ENCODE measurements around the gene AP4S1.
A peak's percentile ranks its signal among the peaks of the same experiment; 100 is the strongest.

Gene AP4S1

GRCh38 chr14:31080056-31080455 is 54.6 kb downstream of the AP4S1 start:
- H3K4me1 ChIP-seq (ENCODE audit: control insufficient read depth, low read length) = peaks cover 27% of the 10 kb centered on the region
- H3K27me3 ChIP-seq (ENCODE audit: control insufficient read depth, low read length) = no peaks in the 10 kb centered on the region
- no peak overlapping the region for H3K4me2 ChIP-seq (ENCODE audit: low read length)
- H3K9me2 ChIP-seq (replicated peaks; ENCODE audit: control insufficient read depth, low read length) = no peaks in the 10 kb centered on the region
- no peak overlapping the region for H3K27ac ChIP-seq (ENCODE audit: low read depth, low read length)
- no peaks in the 10 kb centered on the region for H4K20me1 ChIP-seq (ENCODE audit: control insufficient read depth, insufficient read depth, low read depth, low read length)
- H3K79me2 ChIP-seq (ENCODE audit: control insufficient read depth, low read length) = no peaks in the 10 kb centered on the region
- TF ChIP-seq, protein P1, sequence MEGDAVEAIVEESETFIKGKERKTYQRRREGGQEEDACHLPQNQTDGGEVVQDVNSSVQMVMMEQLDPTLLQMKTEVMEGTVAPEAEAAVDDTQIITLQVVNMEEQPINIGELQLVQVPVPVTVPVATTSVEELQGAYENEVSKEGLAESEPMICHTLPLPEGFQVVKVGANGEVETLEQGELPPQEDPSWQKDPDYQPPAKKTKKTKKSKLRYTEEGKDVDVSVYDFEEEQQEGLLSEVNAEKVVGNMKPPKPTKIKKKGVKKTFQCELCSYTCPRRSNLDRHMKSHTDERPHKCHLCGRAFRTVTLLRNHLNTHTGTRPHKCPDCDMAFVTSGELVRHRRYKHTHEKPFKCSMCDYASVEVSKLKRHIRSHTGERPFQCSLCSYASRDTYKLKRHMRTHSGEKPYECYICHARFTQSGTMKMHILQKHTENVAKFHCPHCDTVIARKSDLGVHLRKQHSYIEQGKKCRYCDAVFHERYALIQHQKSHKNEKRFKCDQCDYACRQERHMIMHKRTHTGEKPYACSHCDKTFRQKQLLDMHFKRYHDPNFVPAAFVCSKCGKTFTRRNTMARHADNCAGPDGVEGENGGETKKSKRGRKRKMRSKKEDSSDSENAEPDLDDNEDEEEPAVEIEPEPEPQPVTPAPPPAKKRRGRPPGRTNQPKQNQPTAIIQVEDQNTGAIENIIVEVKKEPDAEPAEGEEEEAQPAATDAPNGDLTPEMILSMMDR (IDR thresholded peaks at IDR 0.05; ENCODE audit: low read depth, low read length, poor library complexity, severe bottlenecking) = no peak
- no peak for TF ChIP-seq EZH2phosphoT487 (IDR thresholded peaks at IDR 0.05; ENCODE audit: borderline replicate concordance, low read length)
- H3F3A ChIP-seq (ENCODE audit: control insufficient read depth, insufficient read depth) = no peaks in the 10 kb centered on the region
- H3K36me3 ChIP-seq (ENCODE audit: control insufficient read depth, low read length) = no peaks in the 10 kb centered on the region
- H3K9me3 ChIP-seq (ENCODE audit: control insufficient read depth, insufficient read depth, low read length) = no peaks in the 10 kb centered on the region
- no peak overlapping the region for H3K4me3 ChIP-seq (ENCODE audit: low read length)

DNA sequence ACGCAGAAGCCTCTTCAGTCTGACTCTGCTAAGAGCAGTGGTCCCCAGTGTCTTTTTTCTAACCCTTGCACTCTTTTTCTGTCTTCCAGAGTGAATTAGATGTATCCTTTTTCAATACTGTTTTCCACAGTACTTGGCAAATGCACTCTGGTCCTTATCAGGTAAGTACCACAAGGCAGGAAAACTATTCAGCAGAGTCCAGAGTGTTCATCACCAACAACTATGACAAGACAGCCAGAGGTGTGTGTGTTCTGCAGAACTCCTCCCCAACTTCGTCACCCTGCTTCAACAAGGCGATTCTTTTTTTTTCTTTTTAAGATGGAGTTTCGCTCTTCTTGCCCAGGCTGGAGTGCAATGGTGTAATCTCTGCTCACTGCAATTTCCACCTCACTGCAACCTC is 55.0 kb downstream of the AP4S1 start:
- no peaks in the 10 kb centered on the region for H4K20me1 ChIP-seq (ENCODE audit: control insufficient read depth, insufficient read depth, low read depth, low read length)
- no peaks in the 10 kb centered on the region for H3K9me3 ChIP-seq (ENCODE audit: control insufficient read depth, insufficient read depth, low read length)
- no peak overlapping the region for H3K4me2 ChIP-seq (ENCODE audit: low read length)
- peaks cover 28% of the 10 kb centered on the region for H3K4me1 ChIP-seq (ENCODE audit: control insufficient read depth, low read length)
- H3K4me3 ChIP-seq (ENCODE audit: low read length) = no peak overlapping the region
- no peak overlapping the region for H3K27ac ChIP-seq (ENCODE audit: low read depth, low read length)
- no peaks in the 10 kb centered on the region for H3K27me3 ChIP-seq (ENCODE audit: control insufficient read depth, low read length)
- no peaks in the 10 kb centered on the region for H3K79me2 ChIP-seq (ENCODE audit: control insufficient read depth, low read length)
- no peaks in the 10 kb centered on the region for H3K36me3 ChIP-seq (ENCODE audit: control insufficient read depth, low read length)
- no peaks in the 10 kb centered on the region for H3K9me2 ChIP-seq (replicated peaks; ENCODE audit: control insufficient read depth, low read length)
- H3F3A ChIP-seq (ENCODE audit: control insufficient read depth, insufficient read depth) = no peaks in the 10 kb centered on the region
- TF ChIP-seq, protein P1 (IDR thresholded peaks at IDR 0.05; ENCODE audit: low read depth, low read length, poor library complexity, severe bottlenecking) = no peak
- no peak for TF ChIP-seq EZH2phosphoT487 (IDR thresholded peaks at IDR 0.05; ENCODE audit: borderline replicate concordance, low read length)

- TF ChIP-seq EZH2phosphoT487 (IDR thresholded peaks at IDR 0.05; ENCODE audit: borderline replicate concordance, low read length) = no peak
- TF ChIP-seq, protein P1 (IDR thresholded peaks at IDR 0.05; ENCODE audit: low read depth, low read length, poor library complexity, severe bottlenecking) = no peak
- H3K4me3 ChIP-seq (ENCODE audit: low read length) = peak overlapping the region; percentile 12; the same call in 1 of the 2 replicates
- no peaks in the 10 kb centered on the region for H3K36me3 ChIP-seq (ENCODE audit: control insufficient read depth, low read length)
- H3K9me3 ChIP-seq (ENCODE audit: control insufficient read depth, insufficient read depth, low read length) = no peaks in the 10 kb centered on the region
- H3K4me2 ChIP-seq (ENCODE audit: low read length) = peak overlapping the region; percentile 39
- no peaks in the 10 kb centered on the region for H3K27me3 ChIP-seq (ENCODE audit: control insufficient read depth, low read length)
- no peaks in the 10 kb centered on the region for H3K9me2 ChIP-seq (replicated peaks; ENCODE audit: control insufficient read depth, low read length)
- no peaks in the 10 kb centered on the region for H4K20me1 ChIP-seq (ENCODE audit: control insufficient read depth, insufficient read depth, low read depth, low read length)
- H3K4me1 ChIP-seq (ENCODE audit: control insufficient read depth, low read length) = peaks cover 21% of the 10 kb centered on the region
- no peaks in the 10 kb centered on the region for H3K79me2 ChIP-seq (ENCODE audit: control insufficient read depth, low read length)
- no peaks in the 10 kb centered on the region for H3F3A ChIP-seq (ENCODE audit: control insufficient read depth, insufficient read depth)
- H3K27ac ChIP-seq (ENCODE audit: low read depth, low read length) = no peak overlapping the region
Measured at GRCh38 chr14:31083781-31084180, 58.3 kb downstream of the AP4S1 start.
